ENCODE results near the gene FCN1. TPM values are rescaled to one million over a fixed set of nuclear protein-coding genes. Genes with fewer than 3 reads are reported as not detected.

Gene FCN1
- total RNA-seq, 3 donors from 2014 or later, result 0.44 to 5.1 (median 2.9) TPM

GRCh38 chr9:134940236-134941208 is 22.8 kb upstream of the FCN1 start:
- Histone ChIP-seq H3K4me1 (peaks cover 0 to 7% of the 10 kb centered on the region in 2 donors), H3K36me3 (no peaks in the 10 kb centered on the region), H3K27ac (no peak overlapping the region), H3K9me3 (no peaks in the 10 kb centered on the region), H3K4me3 (no peak overlapping the region), H3K27me3 (peaks cover 0 to 53% of the 10 kb centered on the region in 2 donors)
- no peak for DNase-seq (ENCODE audit: low spot score in 2 of 2)
- intact Hi-C loops (cut with DNase I; ENCODE audit: low total_unique reads), result no loop called here
- no peak for TF ChIP-seq POLR2A (IDR thresholded peaks at IDR 0.05)
- no peak for TF ChIP-seq CTCF (IDR thresholded peaks at IDR 0.05)
- no peak for TF ChIP-seq POLR2AphosphoS5 (IDR thresholded peaks at IDR 0.05)

GRCh38 chr9:134939836-134940235 is 22.1 kb upstream of the FCN1 start:
- Histone ChIP-seq H3K27ac (no peak overlapping the region), H3K9me3 (no peaks in the 10 kb centered on the region), H3K4me3 (no peak overlapping the region), H3K4me1 (peaks cover 0 to 7% of the 10 kb centered on the region in 2 donors), H3K36me3 (no peaks in the 10 kb centered on the region), H3K27me3 (peaks cover 0 to 47% of the 10 kb centered on the region in 2 donors)
- DNase-seq (ENCODE audit: low spot score in 2 of 2), result no peak
- TF ChIP-seq POLR2AphosphoS5 (IDR thresholded peaks at IDR 0.05) (no peak), CTCF (IDR thresholded peaks at IDR 0.05) (no peak), POLR2A (IDR thresholded peaks at IDR 0.05) (no peak)
- intact Hi-C loops (cut with DNase I; ENCODE audit: low total_unique reads), result no loop called here

- no peaks in the 10 kb centered on the region for H3K9me3 ChIP-seq
- no peak for DNase-seq (ENCODE audit: low spot score in 2 of 2)
- H3K4me3 ChIP-seq, result no peak overlapping the region
- H3K27me3 ChIP-seq, result peaks cover 0 to 41% of the 10 kb centered on the region in 2 donors
- intact Hi-C loops (cut with DNase I; ENCODE audit: low total_unique reads), result no loop called here
- no peak for TF ChIP-seq POLR2AphosphoS5 (IDR thresholded peaks at IDR 0.05)
- TF ChIP-seq CTCF (IDR thresholded peaks at IDR 0.05), result no peak
- TF ChIP-seq POLR2A (IDR thresholded peaks at IDR 0.05), result no peak
- no peak overlapping the region for H3K27ac ChIP-seq
- H3K4me1 ChIP-seq, result peaks cover 0 to 7% of the 10 kb centered on the region in 2 donors
- H3K36me3 ChIP-seq, result no peaks in the 10 kb centered on the region
These were observed 21.5 kb upstream of the FCN1 start for GRCh38 chr9:134939080-134939733.

- H3K4me3 ChIP-seq, result no peak overlapping the region
- no peak for DNase-seq (ENCODE audit: low spot score in 2 of 2)
- intact Hi-C loops (cut with DNase I; ENCODE audit: low total_unique reads), result no loop called here
- H3K27ac ChIP-seq, result no peak overlapping the region
- peaks cover 0 to 34% of the 10 kb centered on the region in 2 donors for H3K27me3 ChIP-seq
- TF ChIP-seq POLR2A (IDR thresholded peaks at IDR 0.05) (no peak), POLR2AphosphoS5 (IDR thresholded peaks at IDR 0.05) (no peak), CTCF (IDR thresholded peaks at IDR 0.05) (no peak)
- H3K9me3 ChIP-seq, result no peaks in the 10 kb centered on the region
- H3K36me3 ChIP-seq, result no peaks in the 10 kb centered on the region
- H3K4me1 ChIP-seq, result peaks cover 0 to 7% of the 10 kb centered on the region in 2 donors
These were observed 20.8 kb upstream of the FCN1 start for GRCh38 chr9:134938346-134939079.

Measured in breast epithelium (tissue), 4 donors.